Naive thymus-derived CD8-positive, alpha-beta T cell (primary cell): ENCODE results near the gene TECTA. TPM values are rescaled to one million over a fixed set of nuclear protein-coding genes. Genes with fewer than 3 reads are reported as not detected.

Experiments used
- ATAC-seq, 2 donors: fragments of 150-1000 bp; cut with Tn5 transposase in 1 of 2; sonication (Bioruptor Pico), chemical (Tn5 transposase) in 1 of 2; 1 replicate in 1 of 2; 2 replicates in 1 of 2; pipeline ENCODE4 v1.10.0; 2021; ENCODE audit warnings: mild to moderate bottlenecking in 2 of 2, moderate library complexity in 2 of 2
- POLR2A ChIA-PET: fragments of 350-600 bp; sonication (Branson Sonifier 250); formaldehyde crosslinking; loops from one replicate; lab custom pipeline; 2021; ENCODE audit warnings: antibody characterized with exemption; lab: Charles Lee
- DNase-seq, 10 donors: peaks; one replicate each; pipeline versions ENCODE4 v3.0.0 to v3.0.0-alpha.2; 2020 to 2022
- H3K27ac Mint-ChIP-seq, 10 donors: one replicate each; pipeline ENCODE4 v1.8.0; 2020 to 2022; ENCODE audit warnings: mild to moderate bottlenecking in 10 of 10, mixed read lengths in 10 of 10, moderate library complexity in 4 of 10, inconsistent platforms in 1 of 10
- H3K27me3 Mint-ChIP-seq, 5 donors: one replicate each; pipeline ENCODE4 v1.8.0; 2021 to 2022; ENCODE audit warnings: mixed read lengths in 5 of 5
- H3K36me3 Mint-ChIP-seq, 3 donors: one replicate each; pipeline ENCODE4 v1.8.0; 2020 to 2022; ENCODE audit warnings: mixed read lengths in 3 of 3, mild to moderate bottlenecking in 2 of 3, inconsistent platforms in 1 of 3
- H3K4me1 Mint-ChIP-seq, 4 donors: one replicate each; pipeline ENCODE4 v1.8.0; 2021 to 2022; ENCODE audit warnings: mixed read lengths in 4 of 4
- H3K4me3 Mint-ChIP-seq, 10 donors: one replicate each; pipeline ENCODE4 v1.8.0; 2020 to 2022; ENCODE audit warnings: mild to moderate bottlenecking in 10 of 10, mixed read lengths in 10 of 10, moderate library complexity in 6 of 10, inconsistent platforms in 1 of 10
- H3K9me3 Mint-ChIP-seq, 9 donors: one replicate each; pipeline ENCODE4 v1.8.0; 2020 to 2022; ENCODE audit warnings: mixed read lengths in 9 of 9, mild to moderate bottlenecking in 3 of 9, inconsistent platforms in 1 of 9, moderate library complexity in 1 of 9
- polyA plus RNA-seq, 3 donors: library from polyadenylated mRNA; unstranded; fragments of 300-500 nt; fragmentation: Illumina TruSeq; gene quantifications; one replicate each; pipeline ENCODE4 v1.2.3, GENCODE V29; 2021
- total RNA-seq, 8 experiments: library from RNA in 2 of 8; stranded (reverse) in 2 of 8; gene quantifications; one replicate each; pipeline ENCODE4 v1.2.3 and lab custom pipeline; 2021 to 2026

The TECTA gene, protein sequence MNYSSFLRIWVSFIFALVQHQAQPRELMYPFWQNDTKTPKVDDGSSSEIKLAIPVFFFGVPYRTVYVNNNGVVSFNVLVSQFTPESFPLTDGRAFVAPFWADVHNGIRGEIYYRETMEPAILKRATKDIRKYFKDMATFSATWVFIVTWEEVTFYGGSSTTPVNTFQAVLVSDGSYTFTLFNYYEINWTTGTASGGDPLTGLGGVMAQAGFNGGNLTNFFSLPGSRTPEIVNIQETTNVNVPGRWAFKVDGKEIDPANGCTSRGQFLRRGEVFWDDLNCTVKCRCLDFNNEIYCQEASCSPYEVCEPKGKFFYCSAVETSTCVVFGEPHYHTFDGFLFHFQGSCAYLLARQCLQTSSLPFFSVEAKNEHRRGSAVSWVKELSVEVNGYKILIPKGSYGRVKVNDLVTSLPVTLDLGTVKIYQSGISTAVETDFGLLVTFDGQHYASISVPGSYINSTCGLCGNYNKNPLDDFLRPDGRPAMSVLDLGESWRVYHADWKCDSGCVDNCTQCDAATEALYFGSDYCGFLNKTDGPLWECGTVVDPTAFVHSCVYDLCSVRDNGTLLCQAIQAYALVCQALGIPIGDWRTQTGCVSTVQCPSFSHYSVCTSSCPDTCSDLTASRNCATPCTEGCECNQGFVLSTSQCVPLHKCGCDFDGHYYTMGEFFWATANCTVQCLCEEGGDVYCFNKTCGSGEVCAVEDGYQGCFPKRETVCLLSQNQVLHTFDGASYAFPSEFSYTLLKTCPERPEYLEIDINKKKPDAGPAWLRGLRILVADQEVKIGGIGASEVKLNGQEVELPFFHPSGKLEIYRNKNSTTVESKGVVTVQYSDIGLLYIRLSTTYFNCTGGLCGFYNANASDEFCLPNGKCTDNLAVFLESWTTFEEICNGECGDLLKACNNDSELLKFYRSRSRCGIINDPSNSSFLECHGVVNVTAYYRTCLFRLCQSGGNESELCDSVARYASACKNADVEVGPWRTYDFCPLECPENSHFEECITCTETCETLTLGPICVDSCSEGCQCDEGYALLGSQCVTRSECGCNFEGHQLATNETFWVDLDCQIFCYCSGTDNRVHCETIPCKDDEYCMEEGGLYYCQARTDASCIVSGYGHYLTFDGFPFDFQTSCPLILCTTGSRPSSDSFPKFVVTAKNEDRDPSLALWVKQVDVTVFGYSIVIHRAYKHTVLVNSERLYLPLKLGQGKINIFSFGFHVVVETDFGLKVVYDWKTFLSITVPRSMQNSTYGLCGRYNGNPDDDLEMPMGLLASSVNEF (N-terminal part only)
- total RNA-seq (under 1 TPM; 0.57 to 0.58 TPM), polyA plus RNA-seq (under 1 TPM in 1 of 3 donors, not detected in 2; 0.31 TPM), total RNA-seq (lab: John Stamatoyannopoulos, UW) (0 to 1.3 (median 0.79) reads per million in 6 experiments)

DNA sequence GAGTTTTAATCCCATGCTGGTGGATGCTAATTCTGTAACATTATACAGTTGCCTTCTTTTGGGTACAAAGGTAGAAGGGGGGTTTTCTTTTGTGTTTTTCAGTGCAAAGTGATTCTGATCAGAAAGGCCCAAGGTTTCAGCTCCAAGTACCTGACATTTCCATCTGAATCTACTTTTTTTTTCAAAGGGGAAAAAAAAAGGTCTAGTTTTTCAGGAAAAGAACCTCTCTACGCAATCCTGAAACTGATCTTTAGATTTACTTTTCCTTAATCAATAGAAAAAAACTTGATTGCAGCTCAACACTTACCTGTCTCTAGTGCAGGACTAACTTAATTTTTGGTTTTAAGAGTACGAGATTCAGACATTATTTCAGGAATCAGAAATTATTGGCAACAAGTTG lies at the start of gene TECTA:
TECTA (plus strand) TSS at position 301 of the 400 bp plus-strand sequence. CDS start 1,423 bp downstream, outside the sequence.
- no peak within 1 kb of the TSS for H3K4me3 Mint-ChIP-seq
- no peak within 1 kb of the TSS for H3K27ac Mint-ChIP-seq
- no peak for DNase-seq
- POLR2A ChIA-PET: no interaction called here
- peaks cover 0 to 9% (median 0%) of the 10 kb centered on the region in 5 donors for H3K27me3 Mint-ChIP-seq
- no peaks in the 10 kb centered on the region for H3K36me3 Mint-ChIP-seq
- H3K9me3 Mint-ChIP-seq: no peaks in the 10 kb centered on the region
- H3K4me1 Mint-ChIP-seq: no peaks in the 10 kb centered on the region
- ATAC-seq: no peak

DNA sequence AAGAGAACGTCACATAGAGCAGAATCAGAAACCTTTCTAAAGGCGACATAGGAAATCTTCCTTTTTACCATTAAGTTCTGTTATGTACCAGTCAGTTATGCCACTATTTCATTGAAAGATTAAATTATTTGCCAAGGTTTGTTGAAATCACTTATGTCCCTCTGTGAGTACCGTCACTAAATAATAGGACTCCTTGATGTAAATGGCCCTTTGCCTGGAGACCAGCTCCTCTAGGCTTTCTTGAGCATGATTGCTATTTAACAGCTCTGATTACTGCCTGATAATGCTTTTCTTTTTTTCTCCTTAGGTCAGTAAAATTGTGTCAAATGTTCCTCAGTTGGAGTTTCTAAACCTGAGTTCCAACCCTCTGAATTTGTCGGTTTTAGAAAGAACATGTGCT lies 47.8 kb upstream of the TECTA start:
- H3K4me3 Mint-ChIP-seq: no peak overlapping the region
- POLR2A ChIA-PET: no interaction called here

DNA sequence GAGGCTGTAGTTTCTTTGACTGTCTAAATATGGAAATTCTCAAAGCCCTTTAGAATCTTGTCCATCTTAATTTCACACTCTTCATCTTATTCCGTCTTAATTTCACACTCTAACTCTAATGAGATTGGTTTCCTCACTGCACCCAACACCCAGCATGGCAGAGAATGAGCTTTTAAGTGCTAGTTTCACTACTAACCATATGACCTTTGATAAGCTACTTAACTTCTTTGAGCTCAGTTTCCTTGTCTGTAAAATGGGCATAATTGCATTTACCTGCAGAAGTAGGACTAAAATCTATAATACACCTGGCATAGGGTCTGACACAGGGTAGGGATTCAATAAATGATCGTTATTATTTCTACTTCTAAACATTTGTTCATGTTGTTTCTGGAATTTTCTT lies 46.8 kb upstream of the TECTA start:
- H3K4me1 Mint-ChIP-seq: no peaks in the 10 kb centered on the region
- no peaks in the 10 kb centered on the region for H3K9me3 Mint-ChIP-seq
- no peak overlapping the region for H3K27ac Mint-ChIP-seq
- POLR2A ChIA-PET: no interaction called here
- H3K27me3 Mint-ChIP-seq: no peaks in the 10 kb centered on the region
- H3K36me3 Mint-ChIP-seq: peaks cover 12 to 85% (median 44%) of the 10 kb centered on the region in 3 donors
- H3K4me3 Mint-ChIP-seq: no peak overlapping the region
- no peak for ATAC-seq
- no peak for DNase-seq

More for the DNA sequence above, 47.8 kb upstream of the TECTA start:
- H3K36me3 Mint-ChIP-seq: peaks cover 10 to 86% (median 44%) of the 10 kb centered on the region in 3 donors
- H3K27me3 Mint-ChIP-seq: no peaks in the 10 kb centered on the region
- H3K4me1 Mint-ChIP-seq: no peaks in the 10 kb centered on the region
- ATAC-seq (no peak), DNase-seq (no peak)
- no peak overlapping the region for H3K27ac Mint-ChIP-seq
- H3K9me3 Mint-ChIP-seq: no peaks in the 10 kb centered on the region

DNA sequence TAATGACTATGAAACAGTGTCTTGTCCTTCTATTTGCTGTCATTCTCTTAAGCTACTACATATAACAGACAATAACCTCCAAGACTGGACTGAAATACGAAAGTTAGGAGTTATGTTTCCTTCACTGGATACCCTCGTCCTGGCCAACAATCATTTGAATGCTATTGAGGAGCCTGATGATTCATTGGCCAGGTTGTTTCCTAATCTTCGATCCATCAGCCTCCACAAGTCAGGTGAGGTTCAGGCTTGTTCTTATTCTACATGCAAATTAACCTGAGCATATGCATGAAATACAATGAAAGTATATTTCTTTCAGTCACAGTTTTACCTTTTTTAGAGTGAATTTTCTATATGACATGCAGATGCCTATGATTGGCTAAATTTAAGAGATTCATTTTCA lies 46.0 kb upstream of the TECTA start:
- H3K4me3 Mint-ChIP-seq: no peak overlapping the region

DNA sequence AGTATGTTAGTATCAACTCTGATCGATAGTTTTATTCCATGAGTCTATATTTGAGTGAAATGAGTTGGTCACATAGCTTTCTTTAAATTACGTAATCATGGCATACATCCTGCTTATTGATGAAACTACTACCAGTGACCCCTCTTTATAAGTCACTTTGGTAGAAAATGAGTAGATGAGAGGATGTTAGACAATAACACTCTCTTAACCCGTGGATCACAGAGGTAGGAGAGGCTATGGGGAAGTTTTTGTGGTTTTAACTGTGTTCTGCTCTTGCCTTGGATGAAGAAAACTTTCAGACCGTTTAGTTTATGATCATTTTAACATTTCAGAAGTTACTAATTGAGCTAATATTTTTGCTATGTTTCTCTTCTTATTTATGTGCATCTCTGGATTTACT lies 43.1 kb upstream of the TECTA start:
- DNase-seq (no peak), ATAC-seq (no peak)
- POLR2A ChIA-PET: no interaction called here
- H3K4me3 Mint-ChIP-seq: no peak overlapping the region
- peaks cover 12 to 86% (median 51%) of the 10 kb centered on the region in 3 donors for H3K36me3 Mint-ChIP-seq
- H3K27ac Mint-ChIP-seq: no peak overlapping the region
- H3K27me3 Mint-ChIP-seq: no peaks in the 10 kb centered on the region
- H3K4me1 Mint-ChIP-seq: no peaks in the 10 kb centered on the region
- H3K9me3 Mint-ChIP-seq: no peaks in the 10 kb centered on the region

More for the DNA sequence above, 46.0 kb upstream of the TECTA start:
- POLR2A ChIA-PET: no interaction called here
- ATAC-seq: no peak
- no peaks in the 10 kb centered on the region for H3K9me3 Mint-ChIP-seq
- no peaks in the 10 kb centered on the region for H3K27me3 Mint-ChIP-seq
- DNase-seq: no peak
- no peaks in the 10 kb centered on the region for H3K4me1 Mint-ChIP-seq
- H3K27ac Mint-ChIP-seq: no peak overlapping the region
- H3K36me3 Mint-ChIP-seq: peaks cover 12 to 81% (median 46%) of the 10 kb centered on the region in 3 donors

DNA sequence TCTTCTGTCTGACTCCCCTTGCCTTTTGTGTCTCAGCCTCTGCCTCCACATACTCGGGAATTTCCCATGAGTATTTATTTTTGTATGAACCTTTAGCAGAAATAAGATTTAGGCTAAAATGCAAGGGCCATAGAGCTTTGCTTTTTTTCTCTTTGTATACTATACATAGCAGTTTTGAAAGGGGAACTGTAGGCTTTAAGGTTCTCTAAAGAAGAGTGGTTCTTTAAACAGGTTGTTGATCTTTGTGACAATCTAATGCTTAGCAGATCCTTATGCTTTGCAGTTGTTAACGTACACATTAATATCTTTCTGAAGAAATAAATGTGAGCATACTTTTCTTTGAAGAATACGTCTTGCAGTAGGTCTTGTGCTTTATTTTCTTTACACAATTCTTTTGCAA lies 42.1 kb upstream of the TECTA start:
- Mint-ChIP-seq H3K4me1 (no peaks in the 10 kb centered on the region), H3K4me3 (no peak overlapping the region), H3K9me3 (no peaks in the 10 kb centered on the region), H3K27me3 (no peaks in the 10 kb centered on the region), H3K27ac (peak overlapping the region in 1 of 10 donors; percentile 34), H3K36me3 (peaks cover 12 to 85% (median 48%) of the 10 kb centered on the region in 3 donors)
- POLR2A ChIA-PET: interaction anchor here (0.5 kb wide), 1 partner anchor 44 kb away, joined by 6 read pairs; no protein-coding TSS in a partner anchor
- ATAC-seq (no peak), DNase-seq (no peak)

DNA sequence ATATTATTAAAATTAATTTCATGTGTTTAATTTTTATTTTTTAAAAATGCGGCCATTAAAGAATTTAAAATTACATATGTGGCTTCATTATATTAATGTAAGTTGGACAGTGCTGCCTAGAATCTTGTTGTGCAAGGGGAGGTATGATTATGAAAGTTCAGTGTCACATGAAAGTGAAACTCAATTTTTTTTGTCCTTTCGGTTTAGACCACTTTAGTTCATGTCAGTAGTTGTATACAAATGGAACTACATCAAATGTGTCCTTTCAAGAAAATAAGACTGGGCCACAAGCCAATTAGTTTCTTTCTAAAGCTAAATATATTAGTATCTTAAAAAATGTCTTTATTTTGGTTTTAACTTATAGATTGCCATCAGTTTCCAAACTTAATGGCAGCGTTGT lies 41.4 kb upstream of the TECTA start:
- no peak overlapping the region for H3K4me3 Mint-ChIP-seq
- no peaks in the 10 kb centered on the region for H3K4me1 Mint-ChIP-seq
- POLR2A ChIA-PET: no interaction called here
- H3K27ac Mint-ChIP-seq: no peak overlapping the region
- ATAC-seq (no peak), DNase-seq (no peak)
- peaks cover 12 to 85% (median 44%) of the 10 kb centered on the region in 3 donors for H3K36me3 Mint-ChIP-seq
- H3K9me3 Mint-ChIP-seq: no peaks in the 10 kb centered on the region
- no peaks in the 10 kb centered on the region for H3K27me3 Mint-ChIP-seq

DNA sequence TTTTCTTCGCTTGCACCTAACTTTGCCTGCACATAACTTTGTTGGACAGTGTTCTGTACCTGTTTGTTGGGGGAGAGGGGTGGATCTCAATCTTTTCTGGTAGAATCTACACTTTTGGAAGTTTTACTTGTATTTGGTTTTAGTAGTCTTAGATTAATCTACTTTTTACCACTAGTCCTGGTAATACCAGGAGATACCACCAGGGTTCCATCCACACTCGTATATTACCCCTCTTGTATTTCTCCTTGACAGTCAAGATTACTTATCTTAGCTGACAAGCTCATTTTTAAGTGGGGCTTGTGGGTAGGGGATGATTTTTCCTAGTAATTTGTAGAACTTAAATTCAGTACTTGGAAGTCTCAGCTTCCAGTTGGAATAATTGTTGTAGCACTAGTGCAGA lies 37.3 kb upstream of the TECTA start:
- DNase-seq (no peak), ATAC-seq (no peak)
- Mint-ChIP-seq H3K4me1 (peaks cover 0 to 1% (median 0%) of the 10 kb centered on the region in 4 donors), H3K36me3 (peaks cover 4 to 79% (median 42%) of the 10 kb centered on the region in 3 donors), H3K9me3 (no peaks in the 10 kb centered on the region), H3K27ac (peak overlapping the region in 1 of 10 donors; percentile 61), H3K4me3 (no peak overlapping the region), H3K27me3 (no peaks in the 10 kb centered on the region)
- POLR2A ChIA-PET: no interaction called here

DNA sequence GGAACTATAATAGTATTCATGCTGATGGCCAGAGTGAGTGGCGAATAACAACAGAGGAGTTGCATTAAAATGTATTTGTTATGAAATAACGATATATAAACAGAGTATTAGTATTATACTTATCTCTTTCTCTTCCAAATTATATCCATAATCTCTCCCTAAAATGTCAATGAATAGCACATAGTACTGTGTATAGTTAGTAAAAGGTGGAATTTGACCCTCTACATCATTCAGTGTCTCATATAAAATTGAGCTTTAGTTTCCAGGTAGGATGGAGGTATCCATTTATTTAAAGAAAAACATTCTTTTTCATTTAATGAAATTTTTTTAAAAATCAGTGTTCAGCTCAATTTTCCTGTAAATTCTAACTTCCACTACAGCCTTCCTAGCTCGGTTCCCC lies 34.4 kb upstream of the TECTA start:
- Mint-ChIP-seq H3K4me3 (no peak overlapping the region), H3K4me1 (peaks cover 0 to 2% (median under 1%) of the 10 kb centered on the region in 4 donors), H3K36me3 (peaks cover 19 to 85% (median 58%) of the 10 kb centered on the region in 3 donors), H3K27me3 (no peaks in the 10 kb centered on the region), H3K27ac (no peak overlapping the region), H3K9me3 (peaks cover 0 to 10% (median 4%) of the 10 kb centered on the region in 9 donors)
- DNase-seq (no peak), ATAC-seq (no peak)
- POLR2A ChIA-PET: no interaction called here

DNA sequence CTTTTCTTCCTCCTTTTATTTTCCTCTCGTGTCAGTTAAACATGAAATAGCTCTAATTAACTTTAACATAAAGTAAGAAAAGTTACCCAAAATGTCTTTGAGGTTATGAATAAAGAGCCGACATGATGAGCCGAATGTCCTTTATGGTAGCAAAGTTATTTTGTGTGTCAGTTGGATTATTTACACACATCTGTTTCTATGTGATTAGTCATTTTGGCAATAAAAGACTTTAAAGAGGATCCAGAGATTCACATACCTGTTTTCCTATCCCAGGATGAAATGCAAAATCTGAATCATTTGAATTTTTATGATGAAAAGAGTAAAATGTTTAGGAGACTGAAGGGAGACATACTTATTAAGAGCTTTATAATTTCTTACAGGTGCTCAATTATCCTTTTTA lies 34.0 kb upstream of the TECTA start:
- POLR2A ChIA-PET: no interaction called here
- H3K36me3 Mint-ChIP-seq: peaks cover 19 to 88% (median 58%) of the 10 kb centered on the region in 3 donors
- no peak overlapping the region for H3K4me3 Mint-ChIP-seq
- no peaks in the 10 kb centered on the region for H3K27me3 Mint-ChIP-seq
- H3K9me3 Mint-ChIP-seq: peaks cover 0 to 10% (median 4%) of the 10 kb centered on the region in 9 donors
- H3K27ac Mint-ChIP-seq: no peak overlapping the region
- ATAC-seq (no peak), DNase-seq (no peak)
- peaks cover 0 to 2% (median under 1%) of the 10 kb centered on the region in 4 donors for H3K4me1 Mint-ChIP-seq

DNA sequence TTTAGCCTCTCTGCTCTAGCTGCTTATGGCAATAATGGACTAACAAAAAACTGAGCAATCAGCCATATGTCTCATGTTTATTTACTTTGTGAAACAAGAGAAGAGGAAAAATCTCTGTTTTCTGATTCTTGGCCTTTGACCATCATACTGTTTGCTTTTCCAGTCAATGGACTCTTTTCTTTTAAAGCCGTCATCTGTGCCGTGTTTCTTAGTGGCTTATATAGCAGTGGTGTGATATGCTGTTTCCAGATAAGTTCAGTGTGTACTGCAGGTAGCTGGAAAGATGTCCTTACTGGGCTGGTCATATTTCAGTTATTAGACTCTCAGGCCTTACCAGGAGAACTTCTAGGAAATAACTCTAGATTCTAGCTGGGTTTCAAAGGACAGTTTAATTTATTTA lies 33.6 kb upstream of the TECTA start:
- no peak for DNase-seq
- peaks cover 19 to 86% (median 58%) of the 10 kb centered on the region in 3 donors for H3K36me3 Mint-ChIP-seq
- H3K4me3 Mint-ChIP-seq: no peak overlapping the region
- H3K4me1 Mint-ChIP-seq: peaks cover 0 to 2% (median under 1%) of the 10 kb centered on the region in 4 donors
- no peaks in the 10 kb centered on the region for H3K27me3 Mint-ChIP-seq
- H3K27ac Mint-ChIP-seq: no peak overlapping the region
- H3K9me3 Mint-ChIP-seq: peaks cover 0 to 10% (median 4%) of the 10 kb centered on the region in 9 donors
- POLR2A ChIA-PET: no interaction called here
- no peak for ATAC-seq
